Measurements from ENCODE around the gene PUS7. TPM values are rescaled to one million over a fixed set of nuclear protein-coding genes. Genes with fewer than 3 reads are reported as not detected.

The PUS7 gene
- total and polyA plus RNA-seq, 2 of the 8 experiments (the other 6 are each of a cell fraction or from before 2014, with no cell fraction given) = 18.9 to 65.2 TPM

DNA sequence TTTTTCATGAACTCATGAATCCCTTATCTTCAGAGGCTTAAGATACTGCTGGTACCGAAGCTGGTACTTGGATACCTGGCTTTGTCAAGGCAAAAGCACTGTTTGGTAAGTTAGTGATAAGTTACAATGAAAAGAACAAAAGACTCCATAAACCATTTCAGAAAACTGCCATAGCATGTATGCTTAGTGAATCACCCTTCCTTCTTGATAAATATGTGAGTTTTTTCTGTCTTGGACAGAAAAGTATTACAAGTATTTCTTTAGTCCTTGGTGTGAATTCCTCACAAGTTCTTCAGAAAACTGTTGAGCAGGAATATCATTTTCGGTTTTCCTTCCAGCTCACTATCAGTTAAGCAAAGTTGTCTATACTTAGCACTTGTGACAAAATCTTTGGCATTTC, 25.6 kb downstream of the PUS7 start (continued):
- TF ChIP-seq SIN3A (conservative IDR thresholded peaks at IDR 0.05 in 1 of 2, IDR thresholded peaks at IDR 0.05 in 1 of 2; ENCODE audit: low read depth in 1 of 2, low read length in 2 of 2) = no peak
- TF ChIP-seq HDAC6 (IDR thresholded peaks at IDR 0.05; ENCODE audit: low read depth, low read length) = no peak
- no peak for TF ChIP-seq BCL11A (IDR thresholded peaks at IDR 0.05; ENCODE audit: low read depth in 2 of 2, low read length in 2 of 2)
- TF ChIP-seq RNF2 (IDR thresholded peaks at IDR 0.05; ENCODE audit: borderline replicate concordance, low read depth, low read length, missing control alignments, poor library complexity, severe bottlenecking) = no peak
- no peak for TF ChIP-seq KDM4A (IDR thresholded peaks at IDR 0.05; ENCODE audit: low read depth, low read length, severe bottlenecking)
